Smooth muscle cell of the brain vasculature (primary cell): ENCODE measurements around the gene MYO6.
A peak's percentile ranks its signal among the peaks of the same experiment; 100 is the strongest.

Experiments used
- DNase-seq: peaks from one replicate; pipeline ENCODE4 v3.0.0-alpha.2; 2012; ENCODE audit warnings: low read depth, low spot score

Gene MYO6

GRCh38 chr6:75827163-75827562, 78.1 kb downstream of the MYO6 start:
- DNase-seq: no peak

GRCh38 chr6:75830959-75831885, 82.2 kb downstream of the MYO6 start:
- no peak for DNase-seq

GRCh38 chr6:75834447-75834846, 85.4 kb downstream of the MYO6 start:
- DNase-seq: no peak

DNA sequence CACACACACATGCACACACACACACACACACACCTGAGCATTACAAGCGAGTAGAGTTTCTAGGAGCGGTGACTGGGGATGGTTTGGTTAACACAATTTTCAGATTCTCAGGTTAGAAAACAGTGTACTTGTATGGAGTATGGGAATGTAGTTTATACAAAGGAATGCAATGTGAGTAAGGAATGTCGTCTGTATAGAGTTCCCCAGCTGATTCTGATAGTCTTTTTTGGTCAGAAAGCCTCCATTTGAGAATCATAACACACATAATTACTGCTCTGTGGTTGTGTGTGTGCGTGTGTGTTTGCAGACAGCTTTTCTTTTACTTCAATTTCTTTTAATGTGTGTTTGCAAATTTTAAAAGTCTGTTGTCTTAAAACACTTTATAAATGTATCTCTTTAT, 93.2 kb downstream of the MYO6 start:
- no peak for DNase-seq

DNA sequence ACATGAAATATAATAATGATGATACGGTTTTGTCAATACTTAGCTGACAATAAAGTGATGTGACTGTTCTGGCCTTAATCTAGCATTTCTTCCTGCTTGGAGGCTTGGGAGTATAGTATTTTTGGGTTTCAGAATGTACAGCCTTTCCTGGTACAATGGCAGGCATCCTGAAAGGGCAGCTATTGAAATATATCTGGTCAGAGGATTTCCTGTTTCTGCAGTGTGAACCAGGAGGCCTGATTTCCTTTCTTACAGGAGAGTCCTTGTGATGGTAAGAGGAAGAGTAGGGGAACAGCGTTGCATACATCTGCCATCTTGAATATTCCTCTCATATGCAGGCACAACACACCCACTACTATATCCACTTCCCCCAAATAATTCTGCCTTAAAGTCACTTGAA, 93.7 kb downstream of the MYO6 start:
- no peak for DNase-seq

DNA sequence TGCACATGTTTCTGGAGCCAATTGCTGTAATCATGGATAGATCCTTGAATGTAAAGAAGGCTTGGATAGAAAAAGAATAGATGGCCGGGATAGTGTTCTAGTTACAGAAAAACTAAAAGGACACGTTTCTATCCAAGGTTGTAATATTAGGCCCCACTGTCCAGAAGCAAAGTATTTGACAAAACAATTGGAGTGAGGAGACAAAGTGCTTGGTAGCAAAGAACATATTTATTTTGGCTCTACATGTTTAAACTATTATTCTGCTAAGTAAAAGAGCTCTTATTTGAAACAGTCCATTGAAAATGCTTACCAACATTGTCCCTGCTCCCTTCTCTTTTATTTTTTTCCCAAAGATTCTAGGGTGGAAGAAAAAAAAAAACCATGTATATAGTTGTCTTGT, 94.4 kb downstream of the MYO6 start:
- no peak for DNase-seq

DNA sequence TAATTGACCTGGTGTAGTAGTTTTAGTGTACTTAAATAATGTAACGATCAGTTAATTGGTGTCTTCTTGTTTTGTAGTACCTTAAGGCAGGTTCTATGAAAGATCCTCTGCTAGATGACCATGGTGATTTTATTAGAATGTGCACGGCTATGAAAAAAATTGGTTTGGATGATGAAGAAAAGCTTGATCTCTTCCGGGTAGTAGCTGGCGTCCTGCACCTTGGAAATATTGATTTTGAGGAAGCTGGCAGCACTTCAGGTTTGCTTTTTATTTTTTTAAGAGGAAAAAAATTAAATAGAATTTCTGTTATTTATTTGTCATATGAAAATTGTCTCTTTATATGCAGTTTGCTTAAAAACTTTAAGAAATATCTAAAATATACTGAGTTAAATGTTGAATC, 99.2 kb downstream of the MYO6 start:
- no peak for DNase-seq

DNA sequence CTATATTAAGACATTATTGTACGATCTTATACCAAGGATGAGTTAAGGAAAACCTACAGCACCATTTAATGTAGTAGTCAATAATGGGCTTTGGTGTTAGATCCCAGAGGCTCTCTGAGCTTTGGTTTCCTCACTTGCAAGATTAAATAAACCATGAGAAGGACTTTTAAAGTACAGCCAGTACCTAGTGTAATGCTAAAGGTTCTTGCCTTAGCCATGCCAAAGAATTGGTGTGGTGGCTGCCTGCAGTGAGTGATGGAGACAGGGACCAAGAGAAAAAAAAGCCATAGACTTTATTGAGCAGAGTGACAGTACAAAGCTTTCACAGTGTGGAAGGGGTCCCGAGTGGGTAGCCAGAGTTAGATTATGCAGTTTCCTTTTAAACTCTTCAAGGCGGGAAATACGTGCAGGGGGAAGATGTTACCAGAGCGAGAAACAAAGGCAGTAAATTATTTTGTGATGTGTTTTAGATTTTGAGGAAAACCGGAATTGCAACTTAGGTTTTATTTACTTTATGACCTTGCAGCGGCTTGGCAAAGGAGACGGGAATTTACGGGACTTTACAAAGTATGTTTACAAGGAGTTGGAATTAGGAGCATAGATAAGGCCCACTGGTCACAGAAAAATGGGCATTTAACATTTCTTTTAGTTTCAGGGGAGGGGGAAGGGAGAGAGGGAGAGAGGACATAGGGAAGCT, 100.4 kb downstream of the MYO6 start:
- DNase-seq: no peak

- DNase-seq: no peak
These were observed 101.2 kb downstream of the MYO6 start for GRCh38 chr6:75850026-75850833.

GRCh38 chr6:75852721-75853120, 103.7 kb downstream of the MYO6 start:
- DNase-seq: peak; percentile 44

GRCh38 chr6:75853806-75854205, 104.8 kb downstream of the MYO6 start:
- no peak for DNase-seq

DNA sequence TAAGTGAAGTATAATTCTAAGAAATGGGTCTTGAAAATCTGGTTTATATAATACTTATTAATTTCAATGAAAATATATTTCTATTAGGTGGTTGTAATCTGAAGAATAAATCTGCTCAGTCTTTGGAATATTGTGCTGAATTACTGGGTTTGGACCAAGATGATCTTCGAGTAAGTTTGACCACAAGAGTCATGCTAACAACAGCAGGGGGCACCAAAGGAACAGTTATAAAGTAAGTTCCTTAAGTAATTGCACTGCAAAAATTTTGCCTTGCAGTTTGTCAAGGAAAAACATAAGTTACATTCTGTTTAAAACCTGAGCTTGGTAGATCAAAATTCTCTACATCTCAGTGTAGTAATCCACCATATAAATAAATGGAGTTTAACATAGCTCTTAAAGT, 106.0 kb downstream of the MYO6 start:
- peak; percentile 73 for DNase-seq

DNA sequence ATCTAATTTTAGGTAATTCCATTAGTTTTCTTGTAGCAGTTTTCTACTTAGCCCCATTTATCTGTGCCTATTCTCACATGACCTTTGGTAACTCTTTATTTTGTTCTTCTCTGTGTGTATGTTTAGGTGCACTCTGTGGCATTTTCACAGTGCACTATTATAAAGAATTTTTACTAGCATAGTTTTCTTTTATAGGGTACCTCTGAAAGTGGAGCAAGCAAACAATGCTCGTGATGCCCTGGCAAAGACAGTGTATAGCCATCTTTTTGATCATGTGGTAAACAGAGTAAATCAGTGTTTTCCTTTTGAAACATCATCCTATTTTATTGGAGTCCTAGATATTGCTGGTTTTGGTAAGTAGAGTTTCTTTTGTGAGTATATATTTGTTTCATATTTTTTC, 107.9 kb downstream of the MYO6 start:
- DNase-seq: no peak

DNA sequence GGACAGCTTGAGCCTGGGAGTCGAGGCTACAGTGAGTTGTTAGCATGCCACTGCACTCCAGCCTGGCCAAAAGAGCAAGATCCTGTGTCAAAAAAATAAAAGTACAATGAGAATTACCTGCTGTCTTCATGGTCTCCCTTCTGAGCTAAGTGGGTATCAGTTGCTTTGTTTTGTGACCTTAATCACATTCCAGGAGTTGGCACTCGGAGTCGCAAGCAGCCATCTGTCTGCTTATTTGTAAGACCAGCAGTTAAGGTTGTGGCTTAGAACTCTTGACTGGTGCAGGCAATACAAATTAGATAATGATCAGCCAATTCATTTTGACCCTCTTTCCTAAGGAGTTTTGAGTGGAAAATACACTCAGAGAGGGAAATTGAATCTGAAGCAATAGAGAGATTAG, 114.0 kb downstream of the MYO6 start:
- no peak for DNase-seq

DNA sequence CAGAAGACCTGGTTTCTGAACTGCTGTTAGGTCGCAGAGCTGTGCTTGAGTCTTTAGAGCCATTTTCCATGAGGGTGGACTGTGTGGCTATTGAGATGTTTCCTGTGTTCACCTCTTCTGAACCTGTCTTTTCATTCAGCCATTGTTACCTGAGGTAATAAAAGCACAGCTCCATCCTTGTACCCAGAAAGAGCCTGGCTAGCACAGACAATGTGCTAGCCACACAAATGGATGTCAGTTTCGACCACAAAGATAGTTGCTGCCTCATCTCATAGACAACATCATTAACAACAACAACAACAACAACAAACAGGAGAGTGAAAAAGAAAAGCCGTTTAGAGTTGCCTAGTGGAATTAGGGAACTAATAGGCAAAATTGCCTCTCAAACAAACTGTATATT, 114.7 kb downstream of the MYO6 start:
- DNase-seq: no peak

GRCh38 chr6:75864446-75864845, 115.4 kb downstream of the MYO6 start:
- no peak for DNase-seq

DNA sequence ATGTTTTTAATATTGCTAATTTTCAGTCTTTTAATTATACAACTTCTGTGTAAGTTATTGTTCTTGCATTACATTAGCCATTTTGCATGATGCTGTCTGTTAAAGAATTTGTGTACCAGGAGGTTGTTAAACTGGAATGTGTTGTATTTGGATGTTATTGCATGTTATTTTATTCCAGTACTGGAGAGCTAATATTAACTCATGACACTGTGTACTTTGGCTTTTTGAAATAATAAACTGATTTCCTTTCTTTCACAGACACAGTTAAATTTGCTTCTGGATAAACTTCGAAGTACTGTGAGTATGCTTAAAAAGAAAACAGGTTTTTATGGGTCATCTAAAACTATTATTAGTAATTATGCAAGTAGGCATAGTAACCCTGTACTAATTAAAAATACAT, 121.3 kb downstream of the MYO6 start:
- no peak for DNase-seq

DNA sequence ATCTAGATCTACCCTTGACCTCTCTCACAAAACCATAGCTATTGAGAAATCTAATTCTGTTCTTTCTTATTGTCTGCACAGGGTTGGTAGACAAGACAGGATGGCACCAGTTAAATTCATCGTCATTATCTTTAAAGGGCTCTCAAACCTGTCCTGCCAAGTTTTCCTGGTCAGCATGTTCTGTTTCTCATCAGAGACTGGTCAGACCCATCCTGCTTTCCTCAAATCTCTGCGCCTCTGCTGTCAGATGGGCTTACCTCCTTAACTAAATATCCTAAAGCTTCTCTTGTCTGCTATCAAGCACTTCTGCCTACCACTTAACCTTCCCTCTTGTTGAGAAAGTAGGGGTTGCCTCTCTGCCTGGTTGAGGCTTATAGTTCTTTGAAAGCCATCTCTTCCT, 125.2 kb downstream of the MYO6 start:
- DNase-seq: no peak

GRCh38 chr6:75876152-75876551, 127.1 kb downstream of the MYO6 start:
- no peak for DNase-seq

DNA sequence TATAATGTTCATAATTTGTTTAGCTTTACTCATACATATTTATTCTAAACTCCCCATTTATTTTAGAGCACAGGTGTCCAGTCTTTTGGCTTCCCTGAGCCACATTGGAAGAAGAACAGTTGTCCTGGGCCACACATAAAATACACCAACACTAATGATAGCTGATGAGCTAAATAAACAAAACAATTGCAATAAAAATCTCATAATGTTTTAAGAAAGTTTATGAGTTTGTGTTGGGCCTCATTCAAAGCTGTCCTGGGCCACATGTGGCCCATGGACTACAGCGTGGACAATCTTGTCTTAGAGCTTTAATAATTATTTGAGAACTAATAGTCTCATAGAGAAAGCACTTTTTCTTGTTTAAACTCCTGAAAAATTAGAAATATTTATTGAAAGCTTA, 131.3 kb downstream of the MYO6 start:
- DNase-seq: no peak

DNA sequence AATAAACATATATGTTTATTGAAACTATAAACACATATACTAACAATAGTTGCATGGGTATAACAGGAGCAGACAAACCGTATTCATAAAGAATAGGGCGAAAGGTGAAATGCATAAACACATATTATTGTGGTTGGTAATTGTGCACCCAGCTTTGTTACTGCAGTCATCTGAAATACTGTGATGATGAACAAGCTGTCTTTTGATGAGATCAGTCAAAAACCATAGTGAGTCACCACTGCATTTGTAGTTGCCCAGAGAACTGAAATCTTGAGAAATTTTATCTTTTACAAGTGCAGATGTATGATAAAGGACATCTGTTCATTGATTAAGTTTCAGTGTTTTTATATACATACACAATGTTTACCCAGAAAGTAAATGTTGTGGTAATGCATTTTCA, 133.7 kb downstream of the MYO6 start:
- peak; percentile 2 for DNase-seq

DNA sequence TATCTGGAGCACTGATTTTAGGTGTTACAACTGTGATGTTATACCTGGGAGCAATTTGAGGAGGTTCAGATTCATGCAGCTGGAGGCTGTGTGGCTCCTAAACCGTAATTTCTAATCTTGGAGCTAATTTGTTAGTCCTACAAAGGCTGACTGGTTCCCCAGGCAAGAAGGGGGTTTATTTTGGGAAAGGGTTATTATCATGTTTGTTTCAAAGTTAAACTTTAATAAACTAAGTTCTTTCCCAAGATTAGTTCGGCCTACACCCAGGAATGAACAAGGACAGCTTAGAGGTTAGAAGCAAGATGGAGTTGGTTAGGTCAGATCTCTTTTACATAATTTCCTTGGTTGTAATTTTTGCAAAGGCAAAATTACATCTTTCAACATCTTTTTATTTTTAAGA, 135.8 kb downstream of the MYO6 start:
- no peak for DNase-seq
